K562 (cell line): ENCODE measurements around the gene GPATCH2. TPM values are rescaled to one million over a fixed set of nuclear protein-coding genes. Genes with fewer than 3 reads are reported as not detected.

Source experiments
- ATAC-seq: fragments of 200-7000 bp; cut with Tn5 transposase; 3 replicates; pipeline ENCODE4 v1.9.1; 2020; ENCODE audit warnings: moderate library complexity
- BruUV-seq: library from RNA; stranded (reverse); fragments of 400-500 nt; replicated peaks from 2 replicates; lab custom pipeline; 2021; lab: Mats Ljungman, UMichigan
- CTCF ChIA-PET: fragments of 300-600 bp; formaldehyde crosslinking; extraction: SDS; loops from one replicate; lab custom pipeline; 2021; ENCODE audit warnings: low intra/inter-chr PET ratio; lab: Yijun Ruan, JAX
- POLR2A ChIA-PET: fragments of 300-600, 350-650 bp; sonication (Branson Sonifier 250); formaldehyde crosslinking; extraction: SDS; loops from one replicate; lab custom pipeline; 2021; ENCODE audit warnings: antibody characterized with exemption, inconsistent platforms; lab: Yijun Ruan, JAX
- DNase-seq, 4 experiments: peaks; one replicate each; pipeline versions ENCODE4 v3.0.0 to v3.0.0-alpha.2; 2011 to 2018; ENCODE audit warnings: low spot score in 3 of 4, mixed read lengths in 3 of 4; ENCODE audit errors: extremely low read depth in 1 of 4
- FAIRE-seq: peaks from 2 replicates; lab custom pipeline; 2011; peaks lifted over from hg19 to GRCh38; lab: Jason Lieb, UNC
- H2AFZ ChIP-seq: 2 replicates; pipeline ENCODE4 v1.6.0; 2011; ENCODE audit warnings: low read depth, low read length, control low read depth, inconsistent platforms
- H3K27ac ChIP-seq: fragments of 200-600 bp; 3 replicates; pipeline ENCODE4 v1.8.0; 2011; ENCODE audit warnings: low read depth, mild to moderate bottlenecking, control low read depth, inconsistent platforms, low read length, moderate library complexity, mixed read lengths; ENCODE audit errors: extremely low read depth
- H3K27me3 ChIP-seq, 2 experiments: fragments of 300-600 bp in 1 of 2; 2 replicates in 1 of 2; 3 replicates in 1 of 2; pipeline versions ENCODE4 v1.6.0 to v1.8.0; 2011; ENCODE audit warnings: inconsistent platforms in 2 of 2, low read length in 2 of 2, mild to moderate bottlenecking in 1 of 2, mixed read lengths in 1 of 2, moderate library complexity in 1 of 2; ENCODE audit not compliant: control insufficient read depth in 2 of 2, insufficient read depth in 2 of 2
- H3K36me3 ChIP-seq: fragments of 300-600 bp; 3 replicates; pipeline ENCODE4 v1.8.0; 2011; ENCODE audit warnings: mild to moderate bottlenecking, low read length, inconsistent platforms; ENCODE audit not compliant: control insufficient read depth, insufficient read depth
- H3K4me1 ChIP-seq, 2 experiments: fragments of 200-600 bp in 1 of 2; replicated peaks in 1 of 2; 2 replicates in 1 of 2; 3 replicates in 1 of 2; pipeline versions ENCODE4 v1.5.1 to v1.8.0; 2011; ENCODE audit warnings: inconsistent platforms in 2 of 2, low read length in 2 of 2, mild to moderate bottlenecking in 1 of 2, mixed read lengths in 1 of 2, moderate library complexity in 1 of 2; ENCODE audit not compliant: control insufficient read depth in 2 of 2, insufficient read depth in 2 of 2
- H3K4me2 ChIP-seq: 2 replicates; pipeline ENCODE4 v1.6.1; 2011; ENCODE audit warnings: low read length, control low read depth, inconsistent platforms, mixed read lengths; ENCODE audit not compliant: insufficient read depth
- H3K4me3 ChIP-seq: fragments of 200-600 bp; sonication (generic), shearing (Covaris generic); 2 replicates; pipeline ENCODE4 v1.5.1; 2016; ENCODE audit warnings: control low read depth, inconsistent platforms
- H3K79me2 ChIP-seq: fragments of 200-600 bp; 3 replicates; pipeline ENCODE4 v1.8.0; 2011; ENCODE audit warnings: low read length, inconsistent platforms; ENCODE audit not compliant: control insufficient read depth, insufficient read depth
- H3K9ac ChIP-seq, 2 experiments: 2 replicates each; pipeline versions ENCODE4 v1.6.0 to v1.6.1; 2011; ENCODE audit warnings: low read depth in 2 of 2, low read length in 2 of 2, control low read depth in 1 of 2, inconsistent platforms in 1 of 2, mild to moderate bottlenecking in 1 of 2, mixed read lengths in 1 of 2; ENCODE audit not compliant: insufficient read depth in 1 of 2
- H3K9me1 ChIP-seq: one replicate; pipeline ENCODE4 v1.6.0; 2011; ENCODE audit warnings: inconsistent platforms, mild to moderate bottlenecking, low read length, moderate library complexity; ENCODE audit not compliant: control insufficient read depth, insufficient read depth
- H3K9me3 ChIP-seq: replicated peaks from 2 replicates; pipeline ENCODE4 v1.5.1; 2011; ENCODE audit warnings: low read depth, low read length, inconsistent platforms; ENCODE audit not compliant: control insufficient read depth, insufficient read depth
- H4K20me1 ChIP-seq: replicated peaks from 2 replicates; pipeline ENCODE4 v1.6.1; 2011; ENCODE audit warnings: low read length, inconsistent platforms, mixed read lengths; ENCODE audit not compliant: control insufficient read depth, insufficient read depth
- CBX8 ChIP-seq: fragments of 200-600 bp; sonication (generic); IDR thresholded peaks from 2 replicates; pipeline ENCODE4 v1.6.1; 2012; ENCODE audit warnings: borderline replicate concordance, mixed run types, low read depth, mild to moderate bottlenecking, moderate library complexity, mixed read lengths, low read length, control low read depth, inconsistent platforms; ENCODE audit not compliant: poor library complexity, severe bottlenecking; ENCODE audit errors: extremely low read depth
- DMBX1 ChIP-seq: fragments of 250-450 bp; sonication (Bioruptor Pico); IDR thresholded peaks from 2 replicates; pipeline ENCODE4 v1.8.0; 2022; ENCODE audit warnings: inconsistent platforms, mild to moderate bottlenecking, moderate library complexity, borderline replicate concordance
- GATAD2B ChIP-seq: fragments of 450-650 bp; IDR thresholded peaks from 2 replicates; pipeline ENCODE4 v1.6.1; 2017; ENCODE audit warnings: mild to moderate bottlenecking, borderline replicate concordance
- MAFF ChIP-seq: IDR thresholded peaks from 2 replicates; pipeline ENCODE4 v1.6.1; 2012; ENCODE audit warnings: low read length, improper control_type of control experiment
- MED1 ChIP-seq: sonication (generic); formaldehyde crosslinking; IDR thresholded peaks from 2 replicates; pipeline ENCODE4 v1.8.1; 2023; ENCODE audit warnings: missing genetic modification reagents, borderline replicate concordance
- NR0B1 ChIP-seq: fragments of 450-650 bp; IDR thresholded peaks from one replicate; pipeline ENCODE4 v1.6.1; 2018; ENCODE audit warnings: mild to moderate bottlenecking, moderate library complexity; ENCODE audit not compliant: partially characterized antibody
- TOE1 ChIP-seq, 2 experiments: fragments of 450-650 bp in 1 of 2; sonication (generic) in 1 of 2; formaldehyde crosslinking in 1 of 2; IDR thresholded peaks; 2 replicates each; pipeline versions ENCODE4 v1.7.1 to v1.8.0; 2016 to 2022; ENCODE audit warnings: borderline replicate concordance in 2 of 2, mild to moderate bottlenecking in 2 of 2, antibody characterized with exemption in 1 of 2, inconsistent platforms in 1 of 2, low read depth in 1 of 2, missing genetic modification reagents in 1 of 2, moderate library complexity in 1 of 2
- ZC3H8 ChIP-seq: fragments of 450-650 bp; IDR thresholded peaks from 2 replicates; pipeline ENCODE4 v1.6.1; 2017
- ZNF133 ChIP-seq: fragments of 250-450 bp; sonication (Bioruptor Pico); IDR thresholded peaks from 2 replicates; pipeline ENCODE4 v1.4.0; 2020; ENCODE audit warnings: mild to moderate bottlenecking
- ZNF3 ChIP-seq: fragments of 250-450 bp; sonication (Bioruptor Pico); IDR thresholded peaks from 2 replicates; pipeline ENCODE4 v1.5.0; 2021; ENCODE audit warnings: mild to moderate bottlenecking, moderate library complexity
- ZNF76 ChIP-seq: fragments of 250-450 bp; sonication (Bioruptor Pico); IDR thresholded peaks from 2 replicates; pipeline ENCODE4 v1.4.0; 2020; ENCODE audit warnings: mild to moderate bottlenecking, moderate library complexity, borderline replicate concordance
- WGBS: fragments of 100-300 bp; shearing (Covaris generic); methylation state at CpG from one replicate; pipeline ENCODE4 v1.1.6; 2016; ENCODE audit warnings: low coverage, mixed read lengths; ENCODE audit not compliant: insufficient coverage; ENCODE audit errors: missing lambda C conversion rate; 5-methylcytosine and 5-hydroxymethylcytosine counted together
- in situ Hi-C: fragments of 300-500 bp; cut with MboI; formaldehyde crosslinking; loops from 4 replicates; pipeline ENCODE4 v1.15.0; 2018; ENCODE audit warnings: inconsistent platforms, mixed read lengths
- intact Hi-C: fragments of 100-400 bp; cut with micrococcal nuclease; formaldehyde crosslinking; loops from 2 replicates; pipeline ENCODE4 v1.14.2; 2022
- polyA plus RNA-seq, 8 experiments: library from polyadenylated mRNA; depleted of rRNA in 4 of 8; stranded (reverse) in 5 of 8; unstranded in 3 of 8; fragments of >200 nt; fragmentation: Nextera tagmentation in 2 of 8; fragmentation: Illumina TruSeq in 1 of 8; extraction: Ambion mirVana in 2 of 8; extraction: Trizol in 1 of 8; gene quantifications; 2 replicates each; pipeline versions ENCODE4 v1.2.1 to v1.2.3, GENCODE V29; 2011 to 2014; ENCODE audit warnings: inconsistent platforms in 1 of 8, missing spikeins in 1 of 8
- total RNA-seq, 7 experiments: library from RNA; depleted of rRNA in 6 of 7; stranded (reverse); fragments of >200 nt in 6 of 7; fragmentation: Illumina TruSeq in 2 of 7; extraction: Trizol in 2 of 7; gene quantifications; 2 replicates each; pipeline versions ENCODE4 v1.2.1 to v1.2.3, GENCODE V29; 2011 to 2021; ENCODE audit warnings: low replicate concordance in 1 of 7

Gene GPATCH2
- total and polyA plus RNA-seq, 9 of the 15 experiments (the other 6 are each of a cell fraction or from before 2014, with no cell fraction given), result 0.38 to 2.0 (median 0.55) TPM

DNA sequence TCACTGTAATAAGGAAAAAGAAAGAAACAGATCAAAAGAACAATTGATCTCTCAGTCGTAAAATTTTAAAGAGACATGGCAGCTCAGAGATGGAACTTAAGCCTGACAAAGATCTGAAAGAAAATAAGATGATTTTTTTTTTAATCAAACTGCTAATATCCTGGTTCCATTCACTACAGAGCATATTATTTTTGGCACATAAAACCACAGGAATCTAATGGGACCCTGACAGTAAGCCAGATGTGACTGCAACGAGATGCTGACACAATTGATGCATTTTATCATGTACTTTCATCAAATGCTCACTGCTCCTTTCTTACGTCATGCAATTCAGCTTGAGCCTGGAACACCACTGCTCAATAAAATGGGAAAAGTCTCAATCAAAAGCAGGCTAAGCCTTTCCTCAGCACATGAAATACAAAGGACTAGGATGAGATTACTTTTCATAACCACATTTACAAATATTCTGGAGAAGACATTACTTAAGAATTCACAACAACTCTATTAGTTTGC, 16.6 kb downstream of the GPATCH2 start:
- H3K4me1 ChIP-seq, result no peaks in the 10 kb centered on the region
- POLR2A ChIA-PET, result no interaction called here
- BruUV-seq, result no TSS peak

More for the DNA sequence above, 16.6 kb downstream of the GPATCH2 start:
- CTCF ChIA-PET, result no interaction called here
- intact Hi-C loops, result no loop called here
- 0% methylated on average over 3 of the region's 3 CpGs for WGBS
- H2AFZ ChIP-seq, result no peak overlapping the region
- no peaks in the 10 kb centered on the region for H3K9me3 ChIP-seq
- no peaks in the 10 kb centered on the region for H3K9me1 ChIP-seq
- no peaks in the 10 kb centered on the region for H3K36me3 ChIP-seq
- H3K4me3 ChIP-seq, result no peak overlapping the region
- no peaks in the 10 kb centered on the region for H3K79me2 ChIP-seq
- TF ChIP-seq DMBX1 (CRISPR knock-in tag), result no peak
- TF ChIP-seq ZC3H8, result no peak
- no peak for TF ChIP-seq NR0B1
- no peak for TF ChIP-seq ZNF3 (CRISPR knock-in tag)
- no peak for TF ChIP-seq MED1
- TF ChIP-seq GATAD2B, result no peak
- TF ChIP-seq ZNF76 (CRISPR knock-in tag), result no peak
- TF ChIP-seq TOE1 (IDR thresholded peaks at IDR 0.05; ENCODE audit: borderline replicate concordance), result no peak
- no peak for TF ChIP-seq TOE1 (CRISPR knock-in tag; IDR thresholded peaks at IDR 0.05; ENCODE audit: borderline replicate concordance, low read depth)
- no peak for TF ChIP-seq MAFF
- no peak for TF ChIP-seq CBX8
- TF ChIP-seq ZNF133, result no peak
- TF ChIP-seq, all 486 proteins: peak for 0
- H3K9ac ChIP-seq, result no peak overlapping the region
- no peak for FAIRE-seq
- H3K27me3 ChIP-seq, result no peaks in the 10 kb centered on the region
- no peak for DNase-seq
- in situ Hi-C loops, result no loop called here
- H3K27ac ChIP-seq, result no peak overlapping the region
- ATAC-seq, result no peak
- no peak overlapping the region for H3K4me2 ChIP-seq
- no peaks in the 10 kb centered on the region for H4K20me1 ChIP-seq
